Retinal pigment epithelial cell (primary cell): ENCODE data around the gene NR2C2.

ENCODE experiments used
- DNase-seq: peaks from one replicate; pipeline ENCODE4 v3.0.0-alpha.2; 2010; ENCODE audit warnings: low read depth
- H3K4me3 ChIP-seq: 2 replicates; pipeline ENCODE4 v1.5.1; 2011; ENCODE audit warnings: mild to moderate bottlenecking, low read length, control low read depth, moderate library complexity
- TF ChIP-seq, protein P1 (sequence below): conservative IDR thresholded peaks from 2 replicates; pipeline ENCODE4 v1.5.1; 2011; ENCODE audit warnings: low read depth, low read length, control low read depth, inconsistent platforms

The NR2C2 gene

DNA sequence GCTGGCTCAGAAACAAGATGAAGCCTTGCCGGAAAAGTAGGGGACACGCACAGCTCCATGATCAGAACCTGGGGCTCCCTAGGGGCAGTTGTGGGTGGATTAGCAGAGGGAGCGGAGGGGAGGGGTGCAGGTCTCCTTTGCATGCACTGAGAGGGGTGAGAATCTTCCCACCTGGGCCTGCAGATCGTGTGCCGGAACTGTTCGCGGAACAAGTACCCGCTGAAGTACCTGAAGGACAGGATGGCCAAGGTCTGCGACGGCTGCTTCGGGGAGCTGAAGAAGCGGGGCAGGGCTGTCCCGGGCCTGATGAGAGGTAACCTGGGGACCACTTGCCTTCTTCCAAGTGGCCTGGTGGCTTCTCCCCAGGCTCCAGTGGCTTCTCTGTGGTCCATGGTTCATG lies 24.5 kb upstream of the NR2C2 start:
- H3K4me3 ChIP-seq, result no peak overlapping the region
- DNase-seq, result no peak
- TF ChIP-seq, protein P1, sequence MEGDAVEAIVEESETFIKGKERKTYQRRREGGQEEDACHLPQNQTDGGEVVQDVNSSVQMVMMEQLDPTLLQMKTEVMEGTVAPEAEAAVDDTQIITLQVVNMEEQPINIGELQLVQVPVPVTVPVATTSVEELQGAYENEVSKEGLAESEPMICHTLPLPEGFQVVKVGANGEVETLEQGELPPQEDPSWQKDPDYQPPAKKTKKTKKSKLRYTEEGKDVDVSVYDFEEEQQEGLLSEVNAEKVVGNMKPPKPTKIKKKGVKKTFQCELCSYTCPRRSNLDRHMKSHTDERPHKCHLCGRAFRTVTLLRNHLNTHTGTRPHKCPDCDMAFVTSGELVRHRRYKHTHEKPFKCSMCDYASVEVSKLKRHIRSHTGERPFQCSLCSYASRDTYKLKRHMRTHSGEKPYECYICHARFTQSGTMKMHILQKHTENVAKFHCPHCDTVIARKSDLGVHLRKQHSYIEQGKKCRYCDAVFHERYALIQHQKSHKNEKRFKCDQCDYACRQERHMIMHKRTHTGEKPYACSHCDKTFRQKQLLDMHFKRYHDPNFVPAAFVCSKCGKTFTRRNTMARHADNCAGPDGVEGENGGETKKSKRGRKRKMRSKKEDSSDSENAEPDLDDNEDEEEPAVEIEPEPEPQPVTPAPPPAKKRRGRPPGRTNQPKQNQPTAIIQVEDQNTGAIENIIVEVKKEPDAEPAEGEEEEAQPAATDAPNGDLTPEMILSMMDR, result no peak

DNA sequence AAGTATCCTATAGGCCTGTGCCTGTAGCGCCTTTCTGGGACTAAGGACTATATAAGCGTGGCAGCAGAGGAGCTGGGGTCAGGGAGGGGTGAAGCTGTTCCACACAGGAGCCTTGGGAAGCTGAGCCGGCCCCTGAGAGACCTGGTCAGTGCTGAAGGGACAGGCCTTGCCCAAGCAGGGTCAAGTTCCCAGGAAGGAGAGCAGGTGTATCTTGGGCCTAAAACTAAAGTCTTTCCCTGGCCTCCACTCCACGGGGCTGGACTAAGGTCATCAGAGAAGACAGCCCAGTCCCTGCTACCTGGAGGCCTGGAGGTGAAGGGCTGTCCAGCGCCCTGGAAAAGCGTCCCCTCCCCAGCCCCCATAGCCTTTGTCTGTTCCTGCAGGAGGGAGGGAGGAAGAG lies 23.9 kb upstream of the NR2C2 start:
- no peak for DNase-seq
- no peak overlapping the region for H3K4me3 ChIP-seq
- TF ChIP-seq, protein P1, result no peak

DNA sequence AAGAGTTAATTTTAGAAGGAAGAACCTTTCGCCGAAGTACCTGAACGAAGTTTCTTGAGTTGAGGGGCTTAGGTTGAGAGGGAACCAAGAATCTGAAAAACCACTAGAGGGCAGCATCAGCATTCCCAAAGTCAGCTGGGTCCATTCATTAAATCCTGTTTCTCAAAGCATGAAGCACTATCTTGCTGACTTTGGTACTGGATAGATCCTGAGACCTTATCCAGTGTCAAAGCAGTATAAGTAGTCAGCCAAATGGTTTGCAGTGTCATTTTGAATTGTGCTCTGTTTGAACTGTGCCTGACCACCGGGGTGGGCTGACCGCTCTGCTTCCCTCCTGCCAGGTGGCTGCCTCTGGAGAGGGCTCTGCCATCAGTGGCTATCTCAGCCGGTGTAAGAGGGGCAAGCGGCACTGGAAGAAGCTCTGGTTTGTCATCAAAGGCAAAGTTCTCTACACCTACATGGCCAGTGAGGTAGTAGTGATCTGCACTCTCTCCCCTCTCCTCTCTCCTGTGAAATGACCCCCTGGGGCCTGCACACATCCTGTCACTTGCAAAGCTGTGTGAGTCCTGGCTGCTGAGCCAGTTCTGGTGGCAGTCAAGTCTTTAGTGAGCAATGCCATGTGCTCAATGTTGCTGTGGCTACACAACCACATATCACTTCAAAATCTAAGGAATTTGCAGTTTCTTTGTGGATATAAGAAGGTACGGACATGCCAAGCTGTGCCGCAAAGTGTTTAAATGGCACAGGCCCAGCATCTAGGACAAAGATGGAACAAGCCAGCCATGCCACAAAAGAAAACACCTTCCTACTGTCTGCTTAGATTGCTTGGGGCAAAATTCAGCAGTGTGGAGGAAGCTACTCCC lies 21.4 kb upstream of the NR2C2 start:
- no peak for DNase-seq
- H3K4me3 ChIP-seq, result no peak overlapping the region
- TF ChIP-seq, protein P1, result peak; percentile 83

DNA sequence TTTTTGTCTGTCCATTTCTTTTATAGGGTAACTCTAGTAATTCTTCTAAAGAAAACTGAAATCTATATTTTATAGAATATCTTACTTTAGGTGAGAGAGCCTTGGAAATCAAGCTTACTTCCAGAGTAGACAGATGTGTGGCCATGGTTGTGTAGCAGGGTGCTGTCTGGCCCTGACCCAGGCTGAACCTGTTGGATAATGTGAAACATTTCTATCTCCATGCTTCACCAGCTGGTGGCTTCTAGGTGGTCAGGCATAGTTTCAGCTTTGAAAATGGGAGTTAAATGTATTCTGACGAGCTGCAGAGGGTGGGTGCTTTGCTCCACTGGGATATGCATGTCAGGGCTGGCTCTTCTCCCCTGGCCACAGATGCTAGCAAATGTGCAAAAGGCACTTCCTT lies 20.8 kb upstream of the NR2C2 start:
- no peak for DNase-seq
- no peak overlapping the region for H3K4me3 ChIP-seq
- TF ChIP-seq, protein P1, result no peak

DNA sequence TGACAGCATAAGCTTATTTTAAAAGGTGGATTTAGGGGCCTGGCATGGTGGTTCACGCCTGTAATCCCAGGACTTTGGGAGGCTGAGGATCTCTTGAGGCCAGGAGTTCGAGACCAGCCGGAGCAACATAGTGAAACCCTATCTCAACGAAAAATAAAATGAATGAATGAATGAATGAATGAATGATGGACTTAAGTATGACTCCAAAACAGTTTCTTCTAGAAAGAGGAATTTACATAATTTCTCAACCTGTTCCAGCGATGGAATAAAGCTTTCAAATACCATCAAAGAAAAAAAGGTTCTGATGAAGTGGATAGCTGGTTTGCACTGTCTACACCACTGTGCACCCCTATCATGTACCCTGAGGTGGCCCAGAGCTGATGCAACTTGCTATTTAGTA lies 20.1 kb upstream of the NR2C2 start:
- DNase-seq, result no peak
- no peak overlapping the region for H3K4me3 ChIP-seq
- TF ChIP-seq, protein P1, result no peak

DNA sequence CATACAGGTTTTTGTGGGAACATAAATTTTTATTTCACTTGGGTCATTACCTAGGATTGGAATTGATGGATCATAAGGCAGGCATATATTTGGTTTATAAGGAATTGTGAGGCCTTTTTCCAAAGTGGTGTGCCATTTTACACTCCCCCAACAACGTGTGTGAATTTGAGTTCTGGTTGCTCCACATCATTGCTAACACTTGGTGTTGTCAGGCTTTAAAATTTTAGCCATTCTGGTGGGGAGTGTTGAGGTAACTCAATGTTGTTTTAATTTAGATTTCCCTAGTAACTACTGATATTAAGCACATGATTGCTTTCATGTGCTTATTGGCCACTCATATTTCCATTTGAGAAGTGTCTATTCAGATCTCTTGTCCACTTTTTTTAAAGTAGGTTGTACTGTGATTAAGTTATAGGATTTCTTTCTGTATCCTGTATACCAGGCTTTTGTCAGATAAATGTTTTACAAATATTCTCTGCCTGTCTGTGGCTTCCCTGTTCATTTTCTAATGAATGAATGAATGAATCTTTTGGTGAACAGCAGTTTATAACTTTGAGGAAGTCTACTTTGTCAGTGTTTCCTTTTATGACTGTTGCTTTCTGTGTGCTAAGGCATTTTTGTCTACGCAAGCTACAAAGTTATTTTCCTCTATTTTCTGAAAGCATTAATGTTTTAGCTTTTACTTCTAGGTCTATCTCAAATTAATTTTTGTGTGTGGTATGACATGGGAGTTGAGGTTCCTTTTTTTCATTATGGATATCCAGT lies 17.9 kb upstream of the NR2C2 start:
- TF ChIP-seq, protein P1, result no peak
- no peak for DNase-seq
- H3K4me3 ChIP-seq, result no peak overlapping the region
